Stimulated activated CD4-positive, alpha-beta T cell treated with anti-CD3 and anti-CD28 coated beads, Interleukin-12 subunit alpha, Interleukin-12 subunit beta, amount 100 ng/mL, for 4 hours (primary cell): Measurements from ENCODE around the gene CCR5AS.
"Not testable (repeated sequence)": the region's sequence is repeated elsewhere in the genome, so short reads cannot be mapped to it uniquely, and the experiment has no call there.

Source experiments
- DNase-seq: peaks from one replicate; pipeline ENCODE4 v3.0.0-alpha.2; 2020

Gene CCR5AS

DNA sequence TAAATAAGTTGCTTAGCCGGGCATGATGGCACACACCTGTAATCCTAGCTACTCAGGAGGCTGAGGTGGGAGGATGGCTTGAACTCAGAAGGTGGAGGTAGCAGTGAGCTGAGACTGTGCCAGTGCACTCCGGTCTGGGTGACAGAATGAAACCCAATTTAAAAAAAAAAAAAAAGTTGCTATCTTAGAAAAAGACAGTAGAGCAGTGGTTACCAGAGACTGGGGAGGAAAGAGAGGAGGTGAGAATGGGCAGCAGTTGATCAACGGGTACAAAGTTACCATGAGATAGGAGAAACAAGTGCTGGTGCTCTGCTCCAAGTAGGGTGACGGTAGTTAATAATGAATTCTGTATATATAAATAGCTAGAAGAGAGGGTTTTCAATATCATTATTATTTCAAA is 53.8 kb downstream of the CCR5AS start:
- DNase-seq, result no peak

GRCh38 chr3:46351646-46352045 is 55.2 kb downstream of the CCR5AS start:
- DNase-seq, result no peak

DNA sequence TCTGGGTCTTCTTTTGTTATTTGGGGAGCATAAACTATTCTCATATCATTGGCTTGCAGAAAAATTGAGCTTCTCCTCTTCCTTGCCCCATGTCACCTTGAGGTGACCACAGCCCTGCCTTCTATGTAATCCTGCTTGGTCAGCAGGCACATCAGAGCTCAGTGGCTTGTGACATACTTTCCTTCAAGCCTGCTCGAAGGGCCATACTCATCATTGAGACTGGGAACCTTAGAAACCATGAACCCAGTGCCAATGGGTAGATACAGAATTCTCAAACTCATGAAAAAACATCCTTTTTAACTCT is 56.7 kb downstream of the CCR5AS start:
- no peak for DNase-seq

DNA sequence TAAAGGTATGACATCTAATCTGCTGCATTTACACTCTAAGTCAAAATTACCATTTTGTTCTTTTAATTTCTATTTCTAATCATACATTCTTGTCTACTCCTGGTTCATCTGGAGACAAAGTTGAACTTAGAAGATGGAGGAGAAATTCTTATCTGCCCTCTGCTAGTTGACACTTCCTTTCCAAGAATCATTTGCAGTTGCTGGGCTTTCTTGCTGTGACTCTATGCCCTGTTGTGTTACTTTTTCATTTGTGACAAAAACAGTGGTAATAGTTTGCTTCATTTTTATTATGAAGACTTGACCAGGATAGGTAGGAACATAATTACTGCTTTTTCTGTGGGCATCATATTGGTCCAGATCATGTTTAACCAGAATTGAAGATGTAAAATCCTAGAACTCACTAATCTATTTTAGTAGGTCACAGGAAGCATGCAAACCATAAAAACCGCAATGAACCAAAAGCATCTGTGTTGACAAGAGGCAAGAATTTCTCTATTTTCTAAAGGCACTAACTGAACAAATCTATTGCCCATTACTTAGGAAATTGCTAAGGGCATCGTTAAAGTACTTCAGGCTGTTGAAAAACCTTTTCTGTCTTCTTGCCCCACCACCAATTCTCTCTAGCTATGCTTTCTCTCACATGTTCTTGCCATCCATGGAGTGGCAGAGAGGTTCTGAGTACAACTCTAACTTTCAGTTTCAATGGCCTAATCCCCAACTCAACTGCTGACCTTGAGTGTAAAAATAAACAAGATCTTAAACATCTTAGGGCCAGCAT is 57.2 kb downstream of the CCR5AS start:
- no peak for DNase-seq

GRCh38 chr3:46348823-46349482 is 57.9 kb downstream of the CCR5AS start:
- no peak for DNase-seq

DNA sequence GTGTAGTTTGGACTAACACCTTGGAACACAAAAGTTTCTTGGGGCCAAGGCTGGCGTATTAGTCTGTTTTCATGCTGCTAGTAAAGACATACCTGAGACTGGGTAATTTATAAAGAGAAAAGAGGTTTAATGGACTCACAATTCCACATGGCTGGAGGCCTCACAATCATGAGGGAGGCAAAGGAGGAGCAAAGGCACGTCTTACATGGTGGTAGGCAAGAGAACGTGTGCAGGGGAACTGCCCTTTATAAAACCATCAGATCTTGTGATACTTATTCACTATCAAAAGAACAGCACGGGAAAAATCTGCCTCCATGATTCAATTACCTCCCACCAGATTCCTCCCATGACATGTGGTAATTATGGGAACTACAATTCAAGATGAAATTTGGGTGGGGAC is 62.4 kb downstream of the CCR5AS start:
- DNase-seq, result no peak

DNA sequence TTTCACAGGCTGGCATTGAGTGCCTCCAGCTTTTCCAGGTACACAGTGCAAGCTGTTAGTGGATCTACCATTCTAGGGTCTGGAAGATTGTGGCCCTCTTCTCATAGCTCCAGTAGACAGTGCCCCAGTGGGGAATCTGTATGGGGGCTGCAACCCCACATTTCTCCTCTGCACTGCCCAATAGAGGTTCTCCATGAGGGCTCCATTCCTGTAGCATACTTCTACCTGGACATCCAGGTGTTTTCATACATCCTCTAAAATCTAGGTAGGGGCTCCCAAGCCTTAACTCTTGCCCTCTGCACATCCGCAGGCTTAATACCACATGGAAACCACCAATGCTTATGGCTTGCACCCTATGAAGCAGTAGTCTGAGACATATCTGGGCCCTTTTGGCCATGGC is 68.0 kb downstream of the CCR5AS start:
- no peak for DNase-seq

DNA sequence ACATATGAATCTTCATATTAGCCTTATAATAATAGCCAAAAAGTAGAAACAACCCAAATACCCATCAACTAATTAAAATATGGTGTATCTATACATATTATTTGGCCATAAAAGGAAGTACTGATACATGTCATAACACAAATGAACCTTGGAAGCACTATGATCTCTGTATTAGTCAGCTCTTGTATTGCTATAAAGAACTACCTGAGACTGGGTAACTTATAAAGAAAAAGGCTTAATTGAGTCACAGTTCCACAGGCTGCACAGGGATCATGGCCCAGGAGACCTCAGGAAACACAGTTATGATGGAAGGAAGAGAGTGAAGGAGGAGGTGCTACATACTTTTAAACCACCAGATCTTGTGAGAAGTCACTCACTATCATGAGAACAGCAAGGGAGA is 69.0 kb downstream of the CCR5AS start:
- DNase-seq, result no peak

DNA sequence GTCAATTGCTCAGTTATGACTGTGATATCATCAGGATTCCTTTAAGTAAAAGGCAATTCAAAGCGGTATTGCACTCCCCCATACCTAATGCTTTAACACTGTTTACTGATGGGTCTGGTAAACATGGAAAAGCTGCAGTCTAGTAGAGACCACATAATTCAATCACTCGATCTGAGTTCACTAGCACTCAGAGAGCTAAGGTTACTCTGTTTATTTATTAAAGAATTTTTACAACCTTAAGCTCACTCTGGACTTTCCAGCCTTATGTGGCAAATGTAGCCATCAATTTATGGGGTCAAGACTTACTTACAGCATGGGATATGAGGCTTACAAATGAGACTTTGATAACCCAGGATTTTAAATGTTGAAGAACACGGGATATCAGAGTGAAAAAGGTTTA is 71.3 kb downstream of the CCR5AS start:
- DNase-seq, result no peak

DNA sequence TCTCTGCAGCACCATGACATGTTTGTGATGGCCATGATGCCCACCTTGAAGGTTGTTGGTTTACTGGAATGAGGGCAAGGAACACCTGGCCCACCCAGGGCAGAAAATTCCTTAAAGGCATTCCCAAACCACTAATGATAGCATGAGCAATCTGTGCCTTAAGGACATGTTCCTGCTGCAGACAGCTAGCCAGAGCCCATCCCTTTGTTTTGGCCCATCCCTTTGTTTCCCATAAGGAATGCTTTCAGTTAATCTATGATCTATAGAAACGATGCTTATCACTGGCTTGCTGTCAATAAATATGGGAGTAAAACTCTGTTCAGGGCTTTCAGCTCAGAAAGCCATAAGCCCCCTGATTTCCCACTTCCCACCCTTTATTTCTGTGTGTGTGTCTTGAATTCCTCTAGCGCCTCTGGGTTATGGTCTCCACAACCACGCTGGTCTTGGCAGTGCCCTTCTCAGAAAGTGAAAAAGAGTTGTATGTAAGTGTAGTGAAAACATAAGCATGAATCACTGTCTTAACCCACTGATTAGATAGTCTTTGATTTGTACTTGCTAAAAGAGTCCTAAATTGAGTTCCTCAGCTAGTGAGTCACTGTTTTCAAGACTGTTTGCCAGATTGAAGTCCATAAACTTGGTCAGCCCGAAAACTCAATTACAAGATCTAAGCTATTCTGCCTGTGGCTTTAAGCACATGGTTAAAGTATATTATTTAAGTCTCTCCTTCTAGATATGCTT is 72.0 kb downstream of the CCR5AS start:
- DNase-seq, result no peak

DNA sequence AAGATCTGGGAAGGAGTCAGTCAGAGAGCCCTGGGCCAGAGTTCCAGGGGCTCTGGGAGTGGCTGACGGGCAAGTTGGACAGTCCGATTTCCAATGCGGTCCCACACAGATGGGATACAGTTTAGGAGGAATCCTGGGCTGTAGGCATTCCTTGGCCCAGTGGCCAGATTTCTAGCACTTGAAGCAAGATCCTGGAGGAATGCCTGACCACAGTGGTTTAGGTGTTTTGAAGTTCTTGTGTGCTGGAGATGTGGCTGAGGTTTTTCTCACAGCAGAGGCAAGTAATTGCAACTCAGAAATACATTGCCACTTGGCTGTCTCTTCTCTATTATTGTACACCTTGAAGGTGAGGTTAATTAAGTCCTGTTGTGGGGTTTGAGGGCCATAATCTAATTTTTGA is 76.2 kb downstream of the CCR5AS start:
- DNase-seq, result not testable (repeated sequence)

DNA sequence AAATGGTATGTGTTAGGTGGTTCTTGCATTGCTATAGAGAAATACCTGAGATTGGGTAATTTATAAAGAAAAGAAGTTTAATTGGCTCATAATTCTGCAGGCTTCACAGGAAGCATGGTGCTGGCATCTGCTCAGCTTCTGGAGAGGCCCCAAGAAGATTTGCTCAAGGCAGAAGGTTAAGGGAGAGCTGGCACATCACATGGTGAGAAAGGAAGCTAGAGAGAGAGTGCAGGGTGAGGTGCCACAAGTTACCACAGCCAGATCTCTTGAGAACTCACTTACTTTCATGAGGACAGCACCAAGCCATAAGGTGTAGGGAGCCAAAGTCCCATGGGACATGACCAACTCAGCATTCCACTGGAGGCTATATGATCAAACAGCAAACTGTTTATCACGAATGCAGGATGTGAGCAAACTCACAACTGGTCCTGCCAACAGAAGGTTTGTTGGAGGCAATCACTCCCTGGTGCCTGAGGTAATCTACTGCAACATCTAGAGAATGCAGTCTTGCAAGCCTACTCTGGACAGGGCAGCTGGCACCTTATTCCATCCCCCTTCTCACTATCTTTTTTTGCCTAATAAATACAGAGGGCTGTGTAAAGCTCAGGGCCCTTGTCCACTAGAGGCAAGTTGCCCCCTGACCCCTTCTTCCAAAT is 81.1 kb downstream of the CCR5AS start:
- DNase-seq, result no peak

DNA sequence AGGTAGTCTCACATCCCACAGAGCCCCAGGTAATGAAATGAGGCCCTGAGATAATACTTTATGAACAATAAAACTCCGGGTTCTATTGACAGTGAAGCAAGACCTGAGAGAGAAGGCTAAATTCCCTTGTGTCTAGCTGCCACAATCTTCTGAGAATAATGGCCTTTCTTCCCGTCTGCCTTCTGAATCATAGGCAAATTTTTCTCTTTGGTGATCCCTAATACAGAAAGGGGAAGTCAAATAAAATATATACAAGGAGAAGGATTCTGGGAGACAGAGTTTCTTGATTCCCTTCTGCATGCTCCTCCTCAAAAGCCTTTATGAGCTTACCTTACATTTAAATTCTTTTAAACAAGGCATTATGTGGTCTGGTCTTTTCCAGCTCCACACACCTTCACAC is 82.8 kb downstream of the CCR5AS start:
- DNase-seq, result no peak

GRCh38 chr3:46321461-46322104 is 85.3 kb downstream of the CCR5AS start:
- no peak for DNase-seq

- DNase-seq, result no peak
Measured at GRCh38 chr3:46318207-46318927, 88.5 kb downstream of the CCR5AS start.

DNA sequence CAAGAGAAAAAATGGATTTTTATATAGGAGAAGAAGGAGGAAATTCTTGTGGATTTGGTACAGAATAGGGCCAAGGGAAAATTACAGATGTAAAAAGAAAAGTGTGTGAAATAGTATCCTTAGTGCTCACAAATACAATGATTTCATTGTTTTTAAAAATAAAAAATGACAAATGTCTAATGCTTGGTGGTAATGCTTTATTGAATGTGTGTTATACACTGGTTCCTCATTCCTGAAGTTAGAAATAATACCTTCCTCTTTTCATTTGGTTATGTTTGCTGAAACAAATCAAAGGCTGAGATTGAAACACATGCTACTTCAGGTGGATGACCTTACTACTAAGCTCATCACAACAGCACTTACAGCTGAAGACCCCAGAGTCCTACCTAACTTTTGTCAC is 90.7 kb downstream of the CCR5AS start:
- DNase-seq, result no peak

DNA sequence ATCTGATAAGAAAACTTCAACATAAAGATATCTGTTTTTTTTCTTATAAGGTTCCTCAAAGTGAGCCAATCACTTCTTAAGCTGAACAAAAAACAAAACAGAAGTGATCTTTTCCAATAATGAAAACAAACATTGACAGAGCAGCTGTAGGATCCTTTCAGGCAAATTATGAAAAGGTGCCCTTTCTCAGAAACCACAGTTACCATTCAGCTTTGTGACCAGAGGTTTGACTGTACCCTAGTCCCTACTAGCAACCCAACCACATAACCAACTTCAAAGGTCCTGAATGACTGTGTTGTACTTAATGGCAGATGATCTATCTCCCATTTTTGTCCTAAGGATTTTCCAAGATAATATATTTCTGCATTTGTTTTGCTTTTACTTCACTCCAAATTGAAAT is 92.3 kb downstream of the CCR5AS start:
- no peak for DNase-seq
